Thymus (tissue), 11 donors: Measurements from ENCODE around the gene BIVM. TPM values are rescaled to one million over a fixed set of nuclear protein-coding genes. Genes with fewer than 3 reads are reported as not detected.

Source experiments
- DNase-seq, 9 donors: peaks; one replicate each; pipeline ENCODE4 v3.0.0-alpha.2; 2013; ENCODE audit warnings: low spot score in 9 of 9, low read depth in 6 of 9, missing footprints in 1 of 9
- H3K27ac ChIP-seq, 2 donors: one replicate each; pipeline ENCODE4 v1.5.1; 2013; ENCODE audit warnings: control low read depth in 1 of 2, low read depth in 1 of 2, low read length in 1 of 2, mild to moderate bottlenecking in 1 of 2, moderate library complexity in 1 of 2
- H3K27me3 ChIP-seq, 2 donors: one replicate each; pipeline ENCODE4 v1.5.1; 2013; ENCODE audit warnings: low read length in 1 of 2; ENCODE audit not compliant: control insufficient read depth in 2 of 2, insufficient read depth in 1 of 2
- H3K36me3 ChIP-seq, 2 donors: one replicate each; pipeline ENCODE4 v1.5.1; 2013; ENCODE audit warnings: low read length in 1 of 2, mild to moderate bottlenecking in 1 of 2, moderate library complexity in 1 of 2; ENCODE audit not compliant: control insufficient read depth in 2 of 2, insufficient read depth in 2 of 2
- H3K4me1 ChIP-seq, 2 donors: one replicate each; pipeline ENCODE4 v1.5.1; 2013; ENCODE audit warnings: low read length in 2 of 2; ENCODE audit not compliant: control insufficient read depth in 2 of 2, insufficient read depth in 2 of 2
- H3K4me3 ChIP-seq, 2 donors: one replicate each; pipeline ENCODE4 v1.5.1; 2013; ENCODE audit warnings: low read length in 2 of 2, control low read depth in 1 of 2, mild to moderate bottlenecking in 1 of 2
- H3K9me3 ChIP-seq, 2 donors: one replicate each; pipeline ENCODE4 v1.5.1; 2013; ENCODE audit warnings: low read length in 1 of 2, mild to moderate bottlenecking in 1 of 2; ENCODE audit not compliant: control insufficient read depth in 2 of 2, insufficient read depth in 1 of 2
- WGBS: extraction: QIAGEN DNeasy Blood & Tissue Kit; methylation state at CpG from one replicate; pipeline ENCODE4 v1.1.7; 2013; 5-methylcytosine and 5-hydroxymethylcytosine counted together
- polyA plus RNA-seq: library from polyadenylated mRNA; stranded (reverse); fragments of 200-250 nt; gene quantifications from one replicate; pipeline ENCODE4 v1.2.3, GENCODE V29; 2013
- total RNA-seq: library from RNA; stranded (reverse); fragments of 120-200 nt; gene quantifications from one replicate; pipeline ENCODE4 v1.2.4, GENCODE V29; 2013
- donor health status: healthy.

Gene BIVM
- total and polyA plus RNA-seq, 2 donors = 12.2 to 18.0 TPM

DNA sequence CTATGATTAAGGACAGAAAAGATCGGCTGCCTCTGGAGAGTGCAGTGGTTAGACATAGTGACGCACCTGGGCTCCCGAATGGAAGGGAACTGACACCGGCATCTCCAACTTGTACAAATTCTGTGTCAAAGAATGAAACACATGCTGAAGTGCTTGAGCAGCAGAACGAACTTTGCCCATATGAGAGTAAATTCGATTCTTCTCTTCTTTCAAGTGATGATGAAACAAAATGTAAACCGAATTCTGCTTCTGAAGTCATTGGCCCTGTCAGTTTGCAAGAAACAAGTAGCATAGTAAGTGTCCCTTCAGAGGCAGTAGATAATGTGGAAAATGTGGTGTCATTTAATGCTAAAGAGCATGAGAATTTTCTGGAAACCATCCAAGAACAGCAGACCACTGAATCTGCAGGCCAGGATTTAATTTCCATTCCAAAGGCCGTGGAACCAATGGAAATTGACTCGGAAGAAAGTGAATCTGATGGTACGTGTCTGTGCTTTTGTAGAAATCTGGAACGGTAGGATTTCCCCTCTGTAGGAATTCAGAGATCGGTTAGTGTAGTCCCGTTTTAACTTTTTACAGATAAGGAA, 63.8 kb downstream of the BIVM start:
- Histone ChIP-seq H3K9me3 (no peaks in the 10 kb centered on the region), H3K4me3 (no peak overlapping the region), H3K36me3 (peaks cover 53 to 92% of the 10 kb centered on the region in 2 donors), H3K27me3 (no peaks in the 10 kb centered on the region), H3K27ac (no peak overlapping the region), H3K4me1 (no peaks in the 10 kb centered on the region)
- WGBS = 96% methylated on average over 13 of the region's 13 CpGs
- DNase-seq = no peak

- Histone ChIP-seq H3K4me1 (no peaks in the 10 kb centered on the region), H3K27me3 (no peaks in the 10 kb centered on the region), H3K9me3 (no peaks in the 10 kb centered on the region), H3K36me3 (peaks cover 57 to 92% of the 10 kb centered on the region in 2 donors), H3K4me3 (no peak overlapping the region), H3K27ac (no peak overlapping the region)
- WGBS = 88% methylated on average over 4 of the region's 4 CpGs
- no peak for DNase-seq
Observed at GRCh38 chr13:102863590-102863989, 64.7 kb downstream of the BIVM start.

DNA sequence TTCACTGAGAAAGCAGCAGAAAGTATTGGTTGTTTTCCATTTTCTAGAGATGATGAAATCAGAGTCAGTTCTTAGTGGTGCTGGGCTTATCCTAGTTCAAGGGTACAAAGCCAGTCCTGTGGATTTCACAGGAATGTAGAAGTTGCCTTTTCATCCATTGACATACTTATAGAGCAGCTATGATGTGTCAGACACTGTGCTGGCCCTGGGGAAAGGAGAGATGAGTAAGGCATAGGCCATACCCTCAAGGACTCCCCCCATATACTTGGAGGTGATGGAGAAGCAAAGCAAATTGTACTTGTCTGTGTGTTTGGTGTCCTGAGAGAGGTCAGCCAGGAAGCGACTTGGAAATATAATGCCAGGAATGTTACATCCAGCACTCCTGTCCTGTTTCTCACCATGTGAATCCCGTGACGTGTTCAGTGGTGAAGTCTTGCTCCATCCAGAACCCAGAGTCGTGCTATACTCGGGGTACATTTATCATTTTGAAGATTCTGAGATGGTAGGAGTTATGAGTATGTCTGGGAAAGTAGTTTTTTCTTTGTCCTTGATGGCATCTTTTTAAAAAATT, 69.5 kb downstream of the BIVM start:
- H3K27ac ChIP-seq = no peak overlapping the region
- no peak for DNase-seq
- H3K4me3 ChIP-seq = no peak overlapping the region
- H3K36me3 ChIP-seq = peaks cover 52 to 75% of the 10 kb centered on the region in 2 donors
- H3K4me1 ChIP-seq = no peaks in the 10 kb centered on the region
- H3K27me3 ChIP-seq = no peaks in the 10 kb centered on the region
- 97% methylated on average over 5 of the region's 5 CpGs for WGBS
- H3K9me3 ChIP-seq = no peaks in the 10 kb centered on the region

GRCh38 chr13:102869948-102870676, 71.2 kb downstream of the BIVM start:
- no peaks in the 10 kb centered on the region for H3K27me3 ChIP-seq
- peaks cover 42 to 68% of the 10 kb centered on the region in 2 donors for H3K36me3 ChIP-seq
- no peak overlapping the region for H3K4me3 ChIP-seq
- H3K4me1 ChIP-seq = no peaks in the 10 kb centered on the region
- DNase-seq = no peak
- 86% methylated on average over 5 of the region's 5 CpGs for WGBS
- H3K27ac ChIP-seq = no peak overlapping the region
- H3K9me3 ChIP-seq = no peaks in the 10 kb centered on the region

DNA sequence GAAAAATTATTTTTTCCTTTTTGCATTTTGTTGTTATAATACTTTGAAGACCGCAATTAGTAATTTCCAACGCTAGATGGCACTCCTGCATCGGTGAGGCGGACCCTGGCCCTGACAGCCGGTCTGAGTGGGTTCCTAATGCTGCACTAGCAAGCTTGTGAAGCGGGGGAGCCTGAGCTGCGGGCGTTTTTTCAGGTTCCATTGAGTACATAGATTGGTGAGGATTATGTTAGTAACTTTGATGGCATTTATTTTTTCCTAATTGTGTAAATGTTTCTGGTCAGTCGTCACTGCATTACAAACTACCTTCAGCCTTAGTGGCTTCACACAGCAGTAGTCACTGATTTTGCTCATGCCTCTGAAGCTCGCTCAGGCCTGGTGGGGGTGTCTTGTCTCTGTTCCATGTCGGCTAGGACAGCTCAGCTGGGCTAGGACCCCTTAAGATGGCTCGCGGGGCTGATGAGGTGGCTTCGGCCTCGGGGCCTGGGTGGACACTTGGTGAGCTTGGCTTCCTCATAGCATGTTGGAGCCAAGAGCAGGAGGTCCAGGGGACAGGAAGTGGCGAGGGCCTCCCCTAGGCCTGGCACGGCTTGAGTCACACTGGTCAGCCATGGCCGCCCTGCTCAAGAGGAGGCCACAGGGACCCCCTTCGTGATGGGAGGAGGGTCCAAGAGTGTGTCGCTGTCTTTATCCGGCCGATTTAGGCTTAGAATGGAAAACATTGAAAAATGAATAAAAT, 71.9 kb downstream of the BIVM start:
- DNase-seq = peak in 8 of 9 donors; percentile 11 to 61 (median 36)
- WGBS = 76% methylated on average over 22 of the region's 22 CpGs
- Histone ChIP-seq H3K4me1 (no peaks in the 10 kb centered on the region), H3K27ac (no peak overlapping the region), H3K4me3 (no peak overlapping the region), H3K9me3 (no peaks in the 10 kb centered on the region), H3K36me3 (peaks cover 43 to 70% of the 10 kb centered on the region in 2 donors), H3K27me3 (no peaks in the 10 kb centered on the region)

DNA sequence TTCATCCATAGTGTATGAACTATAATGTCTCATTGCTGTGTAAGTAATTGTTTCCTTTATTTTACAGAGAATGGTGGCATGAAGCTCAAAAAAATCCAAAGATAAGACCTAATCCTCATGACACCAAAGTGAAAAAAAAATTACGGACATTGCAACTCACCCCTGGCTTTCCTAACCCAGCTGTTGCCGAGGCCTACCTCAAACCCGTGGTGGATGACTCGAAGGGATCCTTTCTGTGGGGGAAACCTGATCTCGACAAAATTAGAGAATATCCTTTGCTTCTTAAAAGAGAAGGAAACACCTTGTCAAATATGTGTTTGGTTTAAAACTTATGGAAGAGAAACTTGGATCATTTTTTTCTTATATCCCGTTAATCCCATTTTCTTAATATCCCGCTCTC, 73.2 kb downstream of the BIVM start:
- H3K36me3 ChIP-seq = peaks cover 37 to 70% of the 10 kb centered on the region in 2 donors
- no peak overlapping the region for H3K27ac ChIP-seq

GRCh38 chr13:102872531-102872930, 73.6 kb downstream of the BIVM start:
- no peak for DNase-seq
- H3K27me3 ChIP-seq = no peaks in the 10 kb centered on the region
- no peaks in the 10 kb centered on the region for H3K4me1 ChIP-seq
- H3K4me3 ChIP-seq = no peak overlapping the region
- H3K36me3 ChIP-seq = peaks cover 37 to 70% of the 10 kb centered on the region in 2 donors
- WGBS = 98% methylated on average over 1 of the region's 1 CpG
- no peak overlapping the region for H3K27ac ChIP-seq
- H3K9me3 ChIP-seq = no peaks in the 10 kb centered on the region

More for the DNA sequence above, 73.2 kb downstream of the BIVM start:
- DNase-seq = no peak
- WGBS = 96% methylated on average over 7 of the region's 7 CpGs
- Histone ChIP-seq H3K4me1 (no peaks in the 10 kb centered on the region), H3K27me3 (no peaks in the 10 kb centered on the region), H3K4me3 (no peak overlapping the region), H3K9me3 (no peaks in the 10 kb centered on the region)

DNA sequence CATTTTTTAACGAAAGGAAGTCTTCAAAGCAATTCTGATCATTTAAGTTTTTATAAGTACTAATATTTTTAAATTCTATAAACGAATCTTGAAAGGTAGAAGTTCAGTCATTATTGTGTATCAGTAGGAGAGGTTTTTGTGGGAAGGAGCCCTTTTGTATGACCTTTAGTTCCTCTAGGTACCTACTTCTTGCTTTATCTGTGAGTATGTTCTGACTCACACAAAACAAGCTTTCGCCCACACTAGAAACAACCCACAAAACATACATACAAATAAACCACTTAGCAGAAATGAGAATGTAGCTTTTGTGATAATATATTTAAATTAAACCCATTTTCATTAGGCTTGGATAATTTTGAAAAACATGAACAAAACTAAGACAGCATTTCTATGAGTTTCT, 74.7 kb downstream of the BIVM start:
- H3K9me3 ChIP-seq = no peaks in the 10 kb centered on the region
- DNase-seq = no peak
- no peak overlapping the region for H3K27ac ChIP-seq
- H3K4me1 ChIP-seq = no peaks in the 10 kb centered on the region
- H3K4me3 ChIP-seq = no peak overlapping the region
- H3K36me3 ChIP-seq = peaks cover 30 to 61% of the 10 kb centered on the region in 2 donors
- H3K27me3 ChIP-seq = no peaks in the 10 kb centered on the region
- 60% methylated on average over 3 of the region's 3 CpGs for WGBS

GRCh38 chr13:102875256-102875655, 76.3 kb downstream of the BIVM start:
- Histone ChIP-seq H3K4me1 (no peaks in the 10 kb centered on the region), H3K9me3 (no peaks in the 10 kb centered on the region), H3K4me3 (no peak overlapping the region), H3K27ac (no peak overlapping the region), H3K36me3 (peaks cover 26 to 57% of the 10 kb centered on the region in 2 donors), H3K27me3 (no peaks in the 10 kb centered on the region)
- DNase-seq = no peak
- WGBS = 97% methylated on average over 4 of the region's 4 CpGs
